GM23338 (cell line): ENCODE results near the gene TBC1D21.

ENCODE experiments used
- JUNB ChIP-seq: IDR thresholded peaks from one replicate; pipeline ENCODE4 v1.6.1; 2016; ENCODE audit warnings: antibody characterized with exemption; ENCODE audit not compliant: unreplicated experiment
- TF ChIP-seq, protein P1 (sequence below), 2 experiments: fragments of 200-600 bp in 1 of 2; sonication (generic) in 1 of 2; conservative IDR thresholded peaks; 2 replicates each; pipeline versions ENCODE4 v1.5.1 to v1.6.1; 2016 to 2017; ENCODE audit warnings: antibody characterized with exemption in 2 of 2, low read depth in 2 of 2, mild to moderate bottlenecking in 2 of 2, moderate library complexity in 1 of 2
- TF ChIP-seq, protein P2 (sequence below): IDR thresholded peaks from one replicate; pipeline ENCODE4 v1.6.1; 2018; ENCODE audit warnings: antibody characterized with exemption; ENCODE audit not compliant: unreplicated experiment

DNA sequence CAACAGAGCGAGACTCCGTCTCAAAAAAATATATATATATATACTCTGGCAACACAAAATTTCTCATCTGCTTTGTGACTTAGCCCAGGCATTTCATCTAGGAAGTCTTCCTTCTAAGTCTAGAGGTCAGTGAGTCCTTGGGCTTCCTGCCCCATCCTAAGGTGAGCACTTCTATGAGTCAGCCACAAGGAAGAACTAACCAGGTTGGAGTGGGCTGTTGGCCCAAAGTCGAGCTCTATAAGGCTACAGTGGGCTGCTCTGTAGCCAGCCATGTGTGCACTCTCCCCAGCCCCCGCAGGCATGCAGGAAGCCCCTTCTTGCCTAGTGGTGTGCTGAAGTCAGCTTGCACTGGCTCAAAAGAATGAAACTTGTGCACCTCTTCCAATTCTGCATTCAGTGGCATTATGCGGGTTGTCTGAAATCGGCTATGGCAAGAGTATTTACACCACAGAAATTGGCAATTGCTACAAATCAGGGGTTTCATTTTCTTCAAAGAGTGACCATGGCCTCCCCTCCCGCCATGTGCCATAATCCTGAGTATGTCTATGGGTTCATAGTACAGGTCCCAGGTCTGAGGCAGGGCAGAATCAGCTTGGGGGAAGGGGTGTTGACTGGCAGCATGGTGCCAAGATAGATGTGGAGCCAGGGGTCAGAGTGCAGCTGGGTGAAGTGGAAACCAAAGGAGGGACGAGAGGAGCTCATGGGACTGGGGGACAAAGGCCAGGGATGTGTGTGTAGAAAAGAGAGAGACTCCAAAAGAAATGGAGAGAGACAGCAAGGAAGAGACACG lies 30.9 kb downstream of the TBC1D21 start:
- no peak for TF ChIP-seq JUNB
- TF ChIP-seq, protein P1, sequence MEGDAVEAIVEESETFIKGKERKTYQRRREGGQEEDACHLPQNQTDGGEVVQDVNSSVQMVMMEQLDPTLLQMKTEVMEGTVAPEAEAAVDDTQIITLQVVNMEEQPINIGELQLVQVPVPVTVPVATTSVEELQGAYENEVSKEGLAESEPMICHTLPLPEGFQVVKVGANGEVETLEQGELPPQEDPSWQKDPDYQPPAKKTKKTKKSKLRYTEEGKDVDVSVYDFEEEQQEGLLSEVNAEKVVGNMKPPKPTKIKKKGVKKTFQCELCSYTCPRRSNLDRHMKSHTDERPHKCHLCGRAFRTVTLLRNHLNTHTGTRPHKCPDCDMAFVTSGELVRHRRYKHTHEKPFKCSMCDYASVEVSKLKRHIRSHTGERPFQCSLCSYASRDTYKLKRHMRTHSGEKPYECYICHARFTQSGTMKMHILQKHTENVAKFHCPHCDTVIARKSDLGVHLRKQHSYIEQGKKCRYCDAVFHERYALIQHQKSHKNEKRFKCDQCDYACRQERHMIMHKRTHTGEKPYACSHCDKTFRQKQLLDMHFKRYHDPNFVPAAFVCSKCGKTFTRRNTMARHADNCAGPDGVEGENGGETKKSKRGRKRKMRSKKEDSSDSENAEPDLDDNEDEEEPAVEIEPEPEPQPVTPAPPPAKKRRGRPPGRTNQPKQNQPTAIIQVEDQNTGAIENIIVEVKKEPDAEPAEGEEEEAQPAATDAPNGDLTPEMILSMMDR (conservative IDR thresholded peaks at IDR 0.05; ENCODE audit: low read depth in 2 of 2) = no peak
- TF ChIP-seq, protein P2, sequence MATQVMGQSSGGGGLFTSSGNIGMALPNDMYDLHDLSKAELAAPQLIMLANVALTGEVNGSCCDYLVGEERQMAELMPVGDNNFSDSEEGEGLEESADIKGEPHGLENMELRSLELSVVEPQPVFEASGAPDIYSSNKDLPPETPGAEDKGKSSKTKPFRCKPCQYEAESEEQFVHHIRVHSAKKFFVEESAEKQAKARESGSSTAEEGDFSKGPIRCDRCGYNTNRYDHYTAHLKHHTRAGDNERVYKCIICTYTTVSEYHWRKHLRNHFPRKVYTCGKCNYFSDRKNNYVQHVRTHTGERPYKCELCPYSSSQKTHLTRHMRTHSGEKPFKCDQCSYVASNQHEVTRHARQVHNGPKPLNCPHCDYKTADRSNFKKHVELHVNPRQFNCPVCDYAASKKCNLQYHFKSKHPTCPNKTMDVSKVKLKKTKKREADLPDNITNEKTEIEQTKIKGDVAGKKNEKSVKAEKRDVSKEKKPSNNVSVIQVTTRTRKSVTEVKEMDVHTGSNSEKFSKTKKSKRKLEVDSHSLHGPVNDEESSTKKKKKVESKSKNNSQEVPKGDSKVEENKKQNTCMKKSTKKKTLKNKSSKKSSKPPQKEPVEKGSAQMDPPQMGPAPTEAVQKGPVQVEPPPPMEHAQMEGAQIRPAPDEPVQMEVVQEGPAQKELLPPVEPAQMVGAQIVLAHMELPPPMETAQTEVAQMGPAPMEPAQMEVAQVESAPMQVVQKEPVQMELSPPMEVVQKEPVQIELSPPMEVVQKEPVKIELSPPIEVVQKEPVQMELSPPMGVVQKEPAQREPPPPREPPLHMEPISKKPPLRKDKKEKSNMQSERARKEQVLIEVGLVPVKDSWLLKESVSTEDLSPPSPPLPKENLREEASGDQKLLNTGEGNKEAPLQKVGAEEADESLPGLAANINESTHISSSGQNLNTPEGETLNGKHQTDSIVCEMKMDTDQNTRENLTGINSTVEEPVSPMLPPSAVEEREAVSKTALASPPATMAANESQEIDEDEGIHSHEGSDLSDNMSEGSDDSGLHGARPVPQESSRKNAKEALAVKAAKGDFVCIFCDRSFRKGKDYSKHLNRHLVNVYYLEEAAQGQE = no peak
